B cell (primary cell): ENCODE results near the gene ZSWIM3. TPM values are rescaled to one million over a fixed set of nuclear protein-coding genes. Genes with fewer than 3 reads are reported as not detected.

Source experiments
- ATAC-seq: fragments of 200-7000 bp; cut with Tn5 transposase; one replicate; pipeline ENCODE4 v1.10.0; 2021; ENCODE audit warnings: low read depth, mild to moderate bottlenecking, moderate number of reproducible peaks, moderate library complexity
- CTCF ChIA-PET: fragments of 350-600 bp; sonication (Branson Sonifier 250); formaldehyde crosslinking; loops from one replicate; lab custom pipeline; 2021; ENCODE audit warnings: antibody characterized with exemption, inconsistent platforms; lab: Charles Lee
- POLR2A ChIA-PET: fragments of 350-600 bp; sonication (Branson Sonifier 250); formaldehyde crosslinking; loops from one replicate; lab custom pipeline; 2021; ENCODE audit warnings: antibody characterized with exemption; lab: Charles Lee
- DNase-seq: peaks from one replicate; pipeline ENCODE4 v3.0.0; 2013
- H2AFZ ChIP-seq: 2 replicates; pipeline ENCODE4 v1.6.1; 2012; ENCODE audit warnings: mild to moderate bottlenecking, low read depth, low read length; ENCODE audit not compliant: insufficient read depth, poor library complexity, severe bottlenecking
- H3K27ac ChIP-seq, 2 donors: 1 replicate in 1 of 2; 2 replicates in 1 of 2; pipeline ENCODE4 v1.5.1; 2012 to 2013; ENCODE audit warnings: low read length in 2 of 2, mild to moderate bottlenecking in 2 of 2, moderate library complexity in 1 of 2
- H3K27me3 ChIP-seq, 4 experiments: fragments of 200-600 bp in 1 of 4; sonication (generic) in 1 of 4; replicated peaks in 1 of 4; 1 replicate in 2 of 4; 2 replicates in 2 of 4; pipeline versions ENCODE4 v1.6.1 to v1.7.0; 2013 to 2016; ENCODE audit warnings: low read length in 3 of 4, mild to moderate bottlenecking in 2 of 4, mixed read lengths in 1 of 4, moderate library complexity in 1 of 4; ENCODE audit not compliant: insufficient read depth in 4 of 4, control insufficient read depth in 3 of 4; ENCODE audit errors: control extremely low read depth in 1 of 4
- H3K36me3 ChIP-seq, 2 experiments: replicated peaks in 1 of 2; 1 replicate in 1 of 2; 2 replicates in 1 of 2; pipeline versions ENCODE4 v1.6.1 to v1.7.1; 2013; ENCODE audit warnings: low read length in 1 of 2; ENCODE audit not compliant: insufficient read depth in 2 of 2, control insufficient read depth in 1 of 2; ENCODE audit errors: control extremely low read depth in 1 of 2, extremely low read depth in 1 of 2
- H3K4me1 ChIP-seq, 2 donors: fragments of 200-600 bp in 1 of 2; sonication (generic) in 1 of 2; 1 replicate in 1 of 2; 2 replicates in 1 of 2; pipeline versions ENCODE4 v1.5.1 to v1.6.1; 2013 to 2017; ENCODE audit warnings: low read length in 2 of 2; ENCODE audit not compliant: control insufficient read depth in 2 of 2, insufficient read depth in 2 of 2
- H3K4me2 ChIP-seq: replicated peaks from 2 replicates; pipeline ENCODE3; 2012; ENCODE audit warnings: mild to moderate bottlenecking, low read depth, low read length; ENCODE audit not compliant: poor library complexity, severe bottlenecking
- H3K4me3 ChIP-seq, 5 experiments: fragments of 200-600 bp in 1 of 5; sonication (generic) in 1 of 5; 1 replicate in 3 of 5; 2 replicates in 2 of 5; pipeline versions ENCODE4 v1.5.1 to v1.7.0; 2011 to 2016; ENCODE audit warnings: low read length in 4 of 5, mild to moderate bottlenecking in 4 of 5, low read depth in 2 of 5, control low read depth in 1 of 5, moderate library complexity in 1 of 5; ENCODE audit not compliant: insufficient read depth in 1 of 5; ENCODE audit errors: control extremely low read depth in 1 of 5, extremely low read depth in 1 of 5
- H3K79me2 ChIP-seq: fragments of 200-600 bp; sonication (generic); one replicate; pipeline ENCODE4 v1.6.0; 2016; ENCODE audit warnings: low read length; ENCODE audit not compliant: control insufficient read depth, insufficient read depth
- H3K9ac ChIP-seq: fragments of 200-600 bp; sonication (generic); 2 replicates; pipeline ENCODE4 v1.6.1; 2017; ENCODE audit warnings: mild to moderate bottlenecking, low read length, moderate library complexity
- H3K9me3 ChIP-seq, 3 donors: one replicate each; pipeline versions ENCODE4 v1.6.1 to v1.7.1; 2013; ENCODE audit warnings: low read length in 2 of 3; ENCODE audit not compliant: control insufficient read depth in 2 of 3, insufficient read depth in 1 of 3; ENCODE audit errors: control extremely low read depth in 1 of 3
- H4K20me1 ChIP-seq: 2 replicates; pipeline ENCODE4 v1.6.0; 2012; ENCODE audit warnings: mild to moderate bottlenecking, low read length; ENCODE audit not compliant: insufficient read depth, control insufficient read depth, poor library complexity, severe bottlenecking
- H3K27ac Mint-ChIP-seq: one replicate; pipeline ENCODE4 v1.8.0; 2021; ENCODE audit warnings: mixed read lengths
- H3K27me3 Mint-ChIP-seq: one replicate; pipeline ENCODE4 v1.8.0; 2021; ENCODE audit warnings: mixed read lengths
- H3K4me1 Mint-ChIP-seq: one replicate; pipeline ENCODE4 v1.8.0; 2021; ENCODE audit warnings: mixed read lengths
- H3K4me3 Mint-ChIP-seq: one replicate; pipeline ENCODE4 v1.8.0; 2021; ENCODE audit warnings: mixed read lengths
- H3K9me3 Mint-ChIP-seq: one replicate; pipeline ENCODE4 v1.8.0; 2022; ENCODE audit warnings: mixed read lengths; ENCODE audit not compliant: insufficient read depth
- EZH2 ChIP-seq: IDR thresholded peaks from 2 replicates; pipeline ENCODE4 v1.6.1; 2012; ENCODE audit warnings: borderline replicate concordance, low read depth, mild to moderate bottlenecking, moderate library complexity, low read length; ENCODE audit not compliant: insufficient read depth, poor library complexity, severe bottlenecking
- WGBS: methylation state at CpG from one replicate; pipeline ENCODE4 v1.1.5; 2013; ENCODE audit warnings: missing lambda C conversion rate; ENCODE audit not compliant: insufficient coverage; 5-methylcytosine and 5-hydroxymethylcytosine counted together
- intact Hi-C: fragments of 100-400 bp; cut with micrococcal nuclease; formaldehyde crosslinking; loops from one replicate; pipeline ENCODE4 v1.10.0; 2022
- polyA plus RNA-seq: library from polyadenylated mRNA; depleted of rRNA; stranded (reverse); fragments of >200 nt; gene quantifications from 2 replicates; pipeline ENCODE4 v1.2.3, GENCODE V29; 2012
- total RNA-seq, 2 donors: library from RNA; stranded (reverse); fragments of 120-200 nt in 1 of 2; gene quantifications; 1 replicate in 1 of 2; 2 replicates in 1 of 2; pipeline versions ENCODE4 v1.2.3 to v1.2.4, GENCODE V29; 2013 to 2022
- TF ChIP-seq, protein P1 (sequence below): fragments of 200-600 bp; IDR thresholded peaks from one replicate; pipeline ENCODE4 v1.8.0; 2022; ENCODE audit warnings: antibody characterized with exemption, mild to moderate bottlenecking

Gene ZSWIM3
- total and polyA plus RNA-seq, 2 donors (not counting 1 experiment from before 2014, with no cell fraction given) = 4.0 to 7.1 TPM

DNA sequence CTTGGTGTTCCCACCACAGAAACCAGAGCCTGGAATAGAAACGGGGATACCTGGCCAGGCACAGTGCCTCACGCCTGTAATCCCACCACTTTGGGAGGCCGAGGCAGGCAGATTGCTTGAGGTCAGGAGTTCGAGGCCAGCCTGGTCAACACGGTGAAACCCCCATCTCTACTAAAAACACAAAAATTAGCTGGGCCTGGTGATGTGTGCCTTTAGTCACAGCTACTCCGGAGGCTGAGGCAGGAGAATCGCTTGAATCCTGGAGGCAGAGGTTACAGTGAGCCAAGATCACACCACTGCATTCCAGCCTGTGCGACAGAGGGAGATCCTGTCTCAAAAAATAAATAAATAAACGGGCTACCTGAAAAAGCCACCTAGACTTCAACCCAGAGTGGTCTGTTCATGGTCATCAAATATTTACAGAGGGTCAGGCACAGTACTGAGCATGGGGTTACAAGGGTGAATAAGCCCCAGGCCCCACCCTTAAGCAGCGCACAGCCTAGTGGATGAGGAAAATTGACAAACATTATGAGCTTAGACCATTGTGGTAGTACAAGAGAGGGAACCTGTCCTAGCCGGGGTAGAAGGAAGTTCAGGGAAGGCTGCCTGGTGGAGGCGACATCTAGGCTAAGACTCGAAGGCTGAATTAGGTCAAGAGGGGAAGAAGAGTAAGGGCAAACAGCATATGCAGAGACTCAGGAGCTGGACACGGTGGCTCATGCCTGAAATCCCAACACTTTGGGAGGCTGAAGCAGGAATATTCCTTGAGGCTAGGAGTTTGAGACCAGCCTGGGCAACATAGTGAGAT lies 69.9 kb downstream of the ZSWIM3 start:
- no peaks in the 10 kb centered on the region for H3K36me3 ChIP-seq
- CTCF ChIA-PET = interaction anchor here (0.9 kb wide), 1 partner anchor 11 kb away, joined by 3 read pairs; no protein-coding TSS in a partner anchor
- POLR2A ChIA-PET = no interaction called here

More for the DNA sequence above, 69.9 kb downstream of the ZSWIM3 start:
- intact Hi-C loops = no loop called here
- H3K27me3 Mint-ChIP-seq = no peaks in the 10 kb centered on the region
- ATAC-seq (no peak), DNase-seq (no peak)
- Histone ChIP-seq H3K4me3 (no peak overlapping the region), H4K20me1 (no peaks in the 10 kb centered on the region), H3K27ac (no peak overlapping the region), H3K27me3 (no peaks in the 10 kb centered on the region), H3K9me3 (no peaks in the 10 kb centered on the region), H3K79me2 (no peaks in the 10 kb centered on the region), H3K9ac (no peak overlapping the region), H2AFZ (no peak overlapping the region), H3K4me2 (no peak overlapping the region), H3K4me1 (no peaks in the 10 kb centered on the region)
- no peak overlapping the region for H3K27ac Mint-ChIP-seq
- no peaks in the 10 kb centered on the region for H3K9me3 Mint-ChIP-seq
- TF ChIP-seq EZH2 = no peak
- TF ChIP-seq, protein P1, sequence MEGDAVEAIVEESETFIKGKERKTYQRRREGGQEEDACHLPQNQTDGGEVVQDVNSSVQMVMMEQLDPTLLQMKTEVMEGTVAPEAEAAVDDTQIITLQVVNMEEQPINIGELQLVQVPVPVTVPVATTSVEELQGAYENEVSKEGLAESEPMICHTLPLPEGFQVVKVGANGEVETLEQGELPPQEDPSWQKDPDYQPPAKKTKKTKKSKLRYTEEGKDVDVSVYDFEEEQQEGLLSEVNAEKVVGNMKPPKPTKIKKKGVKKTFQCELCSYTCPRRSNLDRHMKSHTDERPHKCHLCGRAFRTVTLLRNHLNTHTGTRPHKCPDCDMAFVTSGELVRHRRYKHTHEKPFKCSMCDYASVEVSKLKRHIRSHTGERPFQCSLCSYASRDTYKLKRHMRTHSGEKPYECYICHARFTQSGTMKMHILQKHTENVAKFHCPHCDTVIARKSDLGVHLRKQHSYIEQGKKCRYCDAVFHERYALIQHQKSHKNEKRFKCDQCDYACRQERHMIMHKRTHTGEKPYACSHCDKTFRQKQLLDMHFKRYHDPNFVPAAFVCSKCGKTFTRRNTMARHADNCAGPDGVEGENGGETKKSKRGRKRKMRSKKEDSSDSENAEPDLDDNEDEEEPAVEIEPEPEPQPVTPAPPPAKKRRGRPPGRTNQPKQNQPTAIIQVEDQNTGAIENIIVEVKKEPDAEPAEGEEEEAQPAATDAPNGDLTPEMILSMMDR = no peak
- no peaks in the 10 kb centered on the region for H3K4me1 Mint-ChIP-seq
- WGBS = 94% methylated on average over 13 of the region's 14 CpGs
- H3K4me3 Mint-ChIP-seq = no peak overlapping the region

Other genes starting within 250 kb of the ZSWIM3 start
- not detected in 2 replicates for gene WFDC10A, start 227.9 kb upstream of the ZSWIM3 start, total RNA-seq
- gene WFDC10A, start 227.9 kb upstream of the ZSWIM3 start, polyA plus RNA-seq = not detected in 2 replicates
- gene WFDC9, start 226.3 kb upstream of the ZSWIM3 start, total RNA-seq = not detected in 2 replicates
- gene WFDC9, start 226.3 kb upstream of the ZSWIM3 start, polyA plus RNA-seq = not detected in 2 replicates
- gene WFDC11, start 187.4 kb upstream of the ZSWIM3 start, total RNA-seq = not detected in 2 replicates
- not detected in 2 replicates for gene WFDC11, start 187.4 kb upstream of the ZSWIM3 start, polyA plus RNA-seq
- gene WFDC13, start 155.6 kb upstream of the ZSWIM3 start, total RNA-seq = not detected in 2 replicates
- not detected in 2 replicates for gene WFDC13, start 155.6 kb upstream of the ZSWIM3 start, polyA plus RNA-seq
- not detected in 2 replicates for gene WFDC10B, start 152.6 kb upstream of the ZSWIM3 start, total RNA-seq
- gene WFDC10B, start 152.6 kb upstream of the ZSWIM3 start, polyA plus RNA-seq = 0.30 TPM in 1 of 2 replicates, not detected in the other
- gene SPINT4, start 135.3 kb upstream of the ZSWIM3 start, total RNA-seq = not detected in 2 replicates
- gene SPINT4, start 135.3 kb upstream of the ZSWIM3 start, polyA plus RNA-seq = not detected in 2 replicates
- not detected in 2 replicates for gene WFDC3, start 65.7 kb upstream of the ZSWIM3 start, total RNA-seq
- 0.26 TPM in 1 of 2 replicates, not detected in the other for gene WFDC3, start 65.7 kb upstream of the ZSWIM3 start, polyA plus RNA-seq
- gene DNTTIP1, start 65.7 kb upstream of the ZSWIM3 start, total RNA-seq = 20.1 and 27.3 TPM in 2 replicates
- 20.9 and 25.3 TPM in 2 replicates for gene DNTTIP1, start 65.7 kb upstream of the ZSWIM3 start, polyA plus RNA-seq
- gene UBE2C, start 45.0 kb upstream of the ZSWIM3 start, total RNA-seq = 0.54 TPM in 1 of 2 replicates, not detected in the other
- gene UBE2C, start 45.0 kb upstream of the ZSWIM3 start, polyA plus RNA-seq = 0.95 and 2.4 TPM in 2 replicates
- 0.46 TPM in 1 of 2 replicates, not detected in the other for gene TNNC2, start 30.3 kb upstream of the ZSWIM3 start, total RNA-seq
- gene TNNC2, start 30.3 kb upstream of the ZSWIM3 start, polyA plus RNA-seq = 0.33 and 2.4 TPM in 2 replicates
- gene SNX21, start 23.8 kb upstream of the ZSWIM3 start, total RNA-seq = 1.7 and 2.4 TPM in 2 replicates
- 0.95 and 2.2 TPM in 2 replicates for gene SNX21, start 23.8 kb upstream of the ZSWIM3 start, polyA plus RNA-seq
- gene ACOT8, start 222 bp upstream of the ZSWIM3 start, total RNA-seq = 27.1 and 32.4 TPM in 2 replicates
- gene ACOT8, start 222 bp upstream of the ZSWIM3 start, polyA plus RNA-seq = 43.1 and 64.7 TPM in 2 replicates
- 15.7 and 18.5 TPM in 2 replicates for gene ZSWIM1, start 23.6 kb downstream of the ZSWIM3 start, total RNA-seq
- 2.8 and 5.4 TPM in 2 replicates for gene ZSWIM1, start 23.6 kb downstream of the ZSWIM3 start, polyA plus RNA-seq
- 2.4 and 2.9 TPM in 2 replicates for gene SPATA25, start 30.0 kb downstream of the ZSWIM3 start, total RNA-seq
- 2.5 and 2.9 TPM in 2 replicates for gene SPATA25, start 30.0 kb downstream of the ZSWIM3 start, polyA plus RNA-seq
- 4.1 and 5.4 TPM in 2 replicates for gene NEURL2, start 33.6 kb downstream of the ZSWIM3 start, total RNA-seq
- gene NEURL2, start 33.6 kb downstream of the ZSWIM3 start, polyA plus RNA-seq = 1.6 and 3.3 TPM in 2 replicates
- gene CTSA, start 33.7 kb downstream of the ZSWIM3 start, total RNA-seq = 100 and 113 TPM in 2 replicates
- 83.4 and 107 TPM in 2 replicates for gene CTSA, start 33.7 kb downstream of the ZSWIM3 start, polyA plus RNA-seq
- gene PLTP, start 54.5 kb downstream of the ZSWIM3 start, total RNA-seq = 1.4 and 1.7 TPM in 2 replicates
- 2.0 and 4.0 TPM in 2 replicates for gene PLTP, start 54.5 kb downstream of the ZSWIM3 start, polyA plus RNA-seq
- gene PCIF1, start 77.1 kb downstream of the ZSWIM3 start, total RNA-seq = 78.9 and 79.2 TPM in 2 replicates
- 70.0 and 74.2 TPM in 2 replicates for gene PCIF1, start 77.1 kb downstream of the ZSWIM3 start, polyA plus RNA-seq
- 62.7 and 64.8 TPM in 2 replicates for gene ZNF335, start 114.6 kb downstream of the ZSWIM3 start, total RNA-seq
- 49.8 and 62.3 TPM in 2 replicates for gene ZNF335, start 114.6 kb downstream of the ZSWIM3 start, polyA plus RNA-seq
- 4.0 and 4.4 TPM in 2 replicates for gene MMP9, start 151.3 kb downstream of the ZSWIM3 start, total RNA-seq
- 0.19 and 0.75 TPM in 2 replicates for gene MMP9, start 151.3 kb downstream of the ZSWIM3 start, polyA plus RNA-seq
- gene SLC12A5, start 171.6 kb downstream of the ZSWIM3 start, total RNA-seq = 0.32 TPM in 1 of 2 replicates, not detected in the other
- gene SLC12A5, start 171.6 kb downstream of the ZSWIM3 start, polyA plus RNA-seq = not detected in 2 replicates
- gene NCOA5, start 232.3 kb downstream of the ZSWIM3 start, total RNA-seq = 41.6 and 44.1 TPM in 2 replicates
- gene NCOA5, start 232.3 kb downstream of the ZSWIM3 start, polyA plus RNA-seq = 26.0 and 28.8 TPM in 2 replicates